Astrocyte (in vitro differentiated cells and primary cell): ENCODE results near the gene CFTR. TPM values are rescaled to one million over a fixed set of nuclear protein-coding genes. Genes with fewer than 3 reads are reported as not detected.

ENCODE experiments used
- DNase-seq: peaks from one replicate; pipeline ENCODE4 v3.0.0-alpha.2; 2010; ENCODE audit warnings: low read depth
- FAIRE-seq: peaks from 2 replicates; lab custom pipeline; 2011; peaks lifted over from hg19 to GRCh38; lab: Jason Lieb, UNC
- H2AFZ ChIP-seq: 2 replicates; pipeline ENCODE4 v1.6.0; 2012; ENCODE audit warnings: low read depth, low read length, inconsistent platforms
- H3K27ac ChIP-seq: 2 replicates; pipeline ENCODE4 v1.5.1; 2011; ENCODE audit warnings: low read depth, low read length, inconsistent platforms
- H3K27me3 ChIP-seq: 2 replicates; pipeline ENCODE4 v1.6.0; 2011; ENCODE audit warnings: low read length, inconsistent platforms; ENCODE audit not compliant: insufficient read depth
- H3K36me3 ChIP-seq: 2 replicates; pipeline ENCODE4 v1.5.1; 2011; ENCODE audit warnings: low read length, inconsistent platforms; ENCODE audit not compliant: insufficient read depth
- H3K4me1 ChIP-seq: 2 replicates; pipeline ENCODE4 v1.5.1; 2011; ENCODE audit warnings: low read length, inconsistent platforms; ENCODE audit not compliant: insufficient read depth
- H3K4me2 ChIP-seq: 2 replicates; pipeline ENCODE4 v1.6.0; 2012; ENCODE audit warnings: low read length, inconsistent platforms
- H3K4me3 ChIP-seq: 2 replicates; pipeline ENCODE4 v1.5.1; 2011; ENCODE audit warnings: low read depth, mild to moderate bottlenecking, low read length, inconsistent platforms; ENCODE audit not compliant: insufficient read depth
- H3K79me2 ChIP-seq: 2 replicates; pipeline ENCODE4 v1.6.0; 2012; ENCODE audit warnings: mild to moderate bottlenecking, low read length, inconsistent platforms; ENCODE audit not compliant: insufficient read depth
- H3K9ac ChIP-seq: 2 replicates; pipeline ENCODE4 v1.6.0; 2012; ENCODE audit warnings: mild to moderate bottlenecking, low read length, inconsistent platforms
- H3K9me3 ChIP-seq: 2 replicates; pipeline ENCODE4 v1.5.1; 2012; ENCODE audit warnings: low read depth, mild to moderate bottlenecking, low read length, inconsistent platforms; ENCODE audit not compliant: insufficient read depth
- H4K20me1 ChIP-seq: 2 replicates; pipeline ENCODE4 v1.6.0; 2012; ENCODE audit warnings: low read length, inconsistent platforms; ENCODE audit not compliant: insufficient read depth
- H3K27ac Mint-ChIP-seq: one replicate; pipeline ENCODE4 v1.8.0; 2021; ENCODE audit warnings: mild to moderate bottlenecking, mixed read lengths; ENCODE audit not compliant: unreplicated experiment
- H3K27me3 Mint-ChIP-seq: one replicate; pipeline ENCODE4 v1.8.0; 2021; ENCODE audit warnings: low read depth, mixed read lengths; ENCODE audit not compliant: unreplicated experiment
- H3K36me3 Mint-ChIP-seq: one replicate; pipeline ENCODE4 v1.8.0; 2021; ENCODE audit warnings: low read depth, mixed read lengths; ENCODE audit not compliant: unreplicated experiment
- H3K4me1 Mint-ChIP-seq: one replicate; pipeline ENCODE4 v1.8.0; 2021; ENCODE audit warnings: low read depth, mixed read lengths; ENCODE audit not compliant: unreplicated experiment
- H3K4me3 Mint-ChIP-seq: one replicate; pipeline ENCODE4 v1.8.0; 2021; ENCODE audit warnings: mild to moderate bottlenecking, moderate library complexity, mixed read lengths; ENCODE audit not compliant: unreplicated experiment
- H3K9me3 Mint-ChIP-seq: one replicate; pipeline ENCODE4 v1.8.0; 2021; ENCODE audit warnings: mild to moderate bottlenecking, mixed read lengths; ENCODE audit not compliant: unreplicated experiment
- CTCF ChIP-seq: IDR thresholded peaks from 2 replicates; pipeline ENCODE4 v1.5.1; 2011; ENCODE audit warnings: low read depth, mild to moderate bottlenecking, inconsistent platforms, low read length, moderate library complexity; ENCODE audit not compliant: insufficient read depth
- EZH2 ChIP-seq: IDR thresholded peaks from 2 replicates; pipeline ENCODE4 v1.6.1; 2012; ENCODE audit warnings: mild to moderate bottlenecking, low read length, inconsistent platforms; ENCODE audit not compliant: insufficient read depth
- total RNA-seq: library from RNA; stranded (reverse); gene quantifications from 2 replicates; pipeline ENCODE4 v1.2.1, GENCODE V29; 2021

CFTR gene
- total RNA-seq, 1 donor from 2014 or later: 2.5 TPM

GRCh38 chr7:117685795-117686194 lies 206.0 kb downstream of the CFTR start:
- H4K20me1 ChIP-seq: no peaks in the 10 kb centered on the region
- no peak overlapping the region for H2AFZ ChIP-seq
- Mint-ChIP-seq H3K4me3 (no peak overlapping the region), H3K27me3 (no peaks in the 10 kb centered on the region), H3K27ac (no peak overlapping the region), H3K36me3 (no peaks in the 10 kb centered on the region), H3K4me1 (no peaks in the 10 kb centered on the region), H3K9me3 (no peaks in the 10 kb centered on the region)
- no peak overlapping the region for H3K9ac ChIP-seq
- no peak for FAIRE-seq
- H3K36me3 ChIP-seq: no peaks in the 10 kb centered on the region
- no peak for TF ChIP-seq CTCF
- TF ChIP-seq EZH2: no peak
- H3K27ac ChIP-seq: no peak overlapping the region
- H3K4me3 ChIP-seq: no peak overlapping the region
- H3K9me3 ChIP-seq: no peaks in the 10 kb centered on the region
- DNase-seq: no peak
- no peaks in the 10 kb centered on the region for H3K27me3 ChIP-seq
- H3K4me2 ChIP-seq: no peak overlapping the region
- H3K79me2 ChIP-seq: no peaks in the 10 kb centered on the region
- H3K4me1 ChIP-seq: no peaks in the 10 kb centered on the region

DNA sequence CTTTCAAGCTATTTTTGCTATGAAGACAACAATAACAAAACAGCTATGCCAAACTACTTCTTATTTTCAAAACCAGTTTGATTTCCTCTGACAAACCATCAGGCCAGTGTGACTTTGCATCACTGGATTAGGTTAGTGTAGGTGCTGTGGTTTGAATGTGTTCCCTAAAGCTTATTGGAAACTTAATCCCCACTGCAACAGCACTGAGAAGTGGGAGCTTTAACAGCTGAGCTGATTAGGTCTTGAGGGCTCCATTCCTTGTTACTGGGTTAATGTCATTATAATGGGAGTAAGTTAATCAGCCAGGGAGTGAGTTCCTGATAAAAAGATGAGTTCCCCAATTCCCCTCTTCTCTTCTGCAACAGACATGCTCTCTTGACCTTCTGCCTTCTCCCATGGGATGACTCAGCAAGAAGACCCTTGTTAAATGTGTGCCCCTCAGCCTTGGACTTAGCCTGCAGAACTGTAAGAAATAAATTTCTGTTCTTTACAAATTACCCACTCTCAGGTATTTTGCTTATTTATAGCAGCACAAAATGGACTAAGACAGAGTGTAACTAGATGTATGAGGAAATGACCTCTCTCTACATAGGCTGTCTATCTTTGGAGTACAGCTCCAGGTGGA lies 206.6 kb downstream of the CFTR start:
- Mint-ChIP-seq H3K9me3 (no peaks in the 10 kb centered on the region), H3K27me3 (no peaks in the 10 kb centered on the region), H3K4me3 (no peak overlapping the region), H3K27ac (no peak overlapping the region), H3K36me3 (no peaks in the 10 kb centered on the region), H3K4me1 (no peaks in the 10 kb centered on the region)
- H3K36me3 ChIP-seq: no peaks in the 10 kb centered on the region
- H3K4me2 ChIP-seq: no peak overlapping the region
- no peak overlapping the region for H3K4me3 ChIP-seq
- FAIRE-seq: no peak
- no peaks in the 10 kb centered on the region for H3K27me3 ChIP-seq
- no peak for DNase-seq
- no peak for TF ChIP-seq EZH2
- no peak for TF ChIP-seq CTCF
- no peaks in the 10 kb centered on the region for H3K9me3 ChIP-seq
- no peak overlapping the region for H2AFZ ChIP-seq
- no peaks in the 10 kb centered on the region for H3K79me2 ChIP-seq
- H3K4me1 ChIP-seq: no peaks in the 10 kb centered on the region
- H3K27ac ChIP-seq: no peak overlapping the region
- no peaks in the 10 kb centered on the region for H4K20me1 ChIP-seq
- H3K9ac ChIP-seq: no peak overlapping the region

GRCh38 chr7:117688126-117688525 lies 208.3 kb downstream of the CFTR start:
- no peak overlapping the region for H3K4me3 Mint-ChIP-seq
- DNase-seq (no peak), FAIRE-seq (no peak)
- Histone ChIP-seq H3K9ac (no peak overlapping the region), H3K79me2 (no peaks in the 10 kb centered on the region), H4K20me1 (no peaks in the 10 kb centered on the region), H3K4me2 (no peak overlapping the region), H3K27me3 (no peaks in the 10 kb centered on the region), H3K4me3 (no peak overlapping the region), H3K36me3 (no peaks in the 10 kb centered on the region), H3K4me1 (no peaks in the 10 kb centered on the region), H2AFZ (no peak overlapping the region), H3K9me3 (no peaks in the 10 kb centered on the region), H3K27ac (no peak overlapping the region)
- no peaks in the 10 kb centered on the region for H3K27me3 Mint-ChIP-seq
- no peaks in the 10 kb centered on the region for H3K4me1 Mint-ChIP-seq
- H3K9me3 Mint-ChIP-seq: no peaks in the 10 kb centered on the region
- TF ChIP-seq EZH2 (no peak), CTCF (no peak)
- H3K27ac Mint-ChIP-seq: no peak overlapping the region
- no peaks in the 10 kb centered on the region for H3K36me3 Mint-ChIP-seq
